HG03025 (cell line): ENCODE results near the gene C14orf119.

Experiments
- ATAC-seq: cut with Tn5 transposase; IDR thresholded peaks from one replicate; pipeline ENCODE4 v1.9.1; 2021; ENCODE audit warnings: mild to moderate bottlenecking, moderate library complexity; ENCODE audit not compliant: unreplicated experiment, low FRiP score

Gene C14orf119

GRCh38 chr14:23146351-23146910 lies 51.1 kb downstream of the C14orf119 start:
- no peak for ATAC-seq

GRCh38 chr14:23146980-23147379 lies 51.7 kb downstream of the C14orf119 start:
- ATAC-seq = no peak

GRCh38 chr14:23147676-23148075 lies 52.4 kb downstream of the C14orf119 start:
- no peak for ATAC-seq

- ATAC-seq = no peak
These were observed 53.4 kb downstream of the C14orf119 start for GRCh38 chr14:23148591-23149249.

- ATAC-seq = no peak
These were observed 54.4 kb downstream of the C14orf119 start for GRCh38 chr14:23149745-23150144.
